ENCODE measurements around the gene HNRNPC. TPM values are rescaled to one million over a fixed set of nuclear protein-coding genes. Genes with fewer than 3 reads are reported as not detected.

The HNRNPC gene
- total RNA-seq, 1 donor from 2014 or later, result 424 TPM

- Mint-ChIP-seq H3K4me3 (ENCODE audit: unreplicated experiment) (no peak overlapping the region), H3K4me1 (ENCODE audit: unreplicated experiment) (no peaks in the 10 kb centered on the region), H3K27me3 (ENCODE audit: unreplicated experiment) (peaks cover 11% of the 10 kb centered on the region), H3K36me3 (ENCODE audit: unreplicated experiment) (peaks cover 5% of the 10 kb centered on the region), H3K9me3 (ENCODE audit: unreplicated experiment) (peaks cover 3% of the 10 kb centered on the region), H3K27ac (ENCODE audit: unreplicated experiment) (no peak overlapping the region)
- TF ChIP-seq CTCF (IDR thresholded peaks at IDR 0.05), result no peak
- no peak for DNase-seq (ENCODE audit: extremely low spot score, unreplicated experiment)
Measured at GRCh38 chr14:21197418-21198205, 71.6 kb downstream of the HNRNPC start.

- Mint-ChIP-seq H3K4me3 (ENCODE audit: unreplicated experiment) (no peak overlapping the region), H3K36me3 (ENCODE audit: unreplicated experiment) (no peaks in the 10 kb centered on the region), H3K9me3 (ENCODE audit: unreplicated experiment) (peaks cover 3% of the 10 kb centered on the region), H3K27ac (ENCODE audit: unreplicated experiment) (no peak overlapping the region), H3K4me1 (ENCODE audit: unreplicated experiment) (peaks cover 10% of the 10 kb centered on the region), H3K27me3 (ENCODE audit: unreplicated experiment) (peaks cover 11% of the 10 kb centered on the region)
- no peak for TF ChIP-seq CTCF (IDR thresholded peaks at IDR 0.05)
- no peak for DNase-seq (ENCODE audit: extremely low spot score, unreplicated experiment)
Measured at GRCh38 chr14:21194597-21194996, 74.6 kb downstream of the HNRNPC start.

GRCh38 chr14:21192875-21193535, 76.2 kb downstream of the HNRNPC start:
- Mint-ChIP-seq H3K27me3 (ENCODE audit: unreplicated experiment) (peaks cover 11% of the 10 kb centered on the region), H3K4me1 (ENCODE audit: unreplicated experiment) (peaks cover 10% of the 10 kb centered on the region), H3K36me3 (ENCODE audit: unreplicated experiment) (no peaks in the 10 kb centered on the region), H3K27ac (ENCODE audit: unreplicated experiment) (no peak overlapping the region), H3K4me3 (ENCODE audit: unreplicated experiment) (no peak overlapping the region), H3K9me3 (ENCODE audit: unreplicated experiment) (peaks cover 2% of the 10 kb centered on the region)
- no peak for DNase-seq (ENCODE audit: extremely low spot score, unreplicated experiment)
- TF ChIP-seq CTCF (IDR thresholded peaks at IDR 0.05), result no peak

- DNase-seq (ENCODE audit: extremely low spot score, unreplicated experiment), result no peak
- no peaks in the 10 kb centered on the region for H3K9me3 Mint-ChIP-seq (ENCODE audit: unreplicated experiment)
- H3K4me3 Mint-ChIP-seq (ENCODE audit: unreplicated experiment), result peak overlapping the region; percentile 32
- peaks cover 10% of the 10 kb centered on the region for H3K4me1 Mint-ChIP-seq (ENCODE audit: unreplicated experiment)
- H3K27ac Mint-ChIP-seq (ENCODE audit: unreplicated experiment), result no peak overlapping the region
- H3K27me3 Mint-ChIP-seq (ENCODE audit: unreplicated experiment), result peaks cover 11% of the 10 kb centered on the region
- no peaks in the 10 kb centered on the region for H3K36me3 Mint-ChIP-seq (ENCODE audit: unreplicated experiment)
- TF ChIP-seq CTCF (IDR thresholded peaks at IDR 0.05), result no peak
Measured at GRCh38 chr14:21192447-21192822, 76.8 kb downstream of the HNRNPC start.

- Mint-ChIP-seq H3K9me3 (ENCODE audit: unreplicated experiment) (no peaks in the 10 kb centered on the region), H3K27me3 (ENCODE audit: unreplicated experiment) (peaks cover 11% of the 10 kb centered on the region), H3K4me3 (ENCODE audit: unreplicated experiment) (peak overlapping the region; percentile 40), H3K27ac (ENCODE audit: unreplicated experiment) (no peak overlapping the region), H3K4me1 (ENCODE audit: unreplicated experiment) (peaks cover 10% of the 10 kb centered on the region), H3K36me3 (ENCODE audit: unreplicated experiment) (no peaks in the 10 kb centered on the region)
- DNase-seq (ENCODE audit: extremely low spot score, unreplicated experiment), result no peak
- no peak for TF ChIP-seq CTCF (IDR thresholded peaks at IDR 0.05)
Measured at GRCh38 chr14:21191809-21192446, 77.3 kb downstream of the HNRNPC start.
